Measurements from ENCODE around the gene GLI3.

Gene GLI3

DNA sequence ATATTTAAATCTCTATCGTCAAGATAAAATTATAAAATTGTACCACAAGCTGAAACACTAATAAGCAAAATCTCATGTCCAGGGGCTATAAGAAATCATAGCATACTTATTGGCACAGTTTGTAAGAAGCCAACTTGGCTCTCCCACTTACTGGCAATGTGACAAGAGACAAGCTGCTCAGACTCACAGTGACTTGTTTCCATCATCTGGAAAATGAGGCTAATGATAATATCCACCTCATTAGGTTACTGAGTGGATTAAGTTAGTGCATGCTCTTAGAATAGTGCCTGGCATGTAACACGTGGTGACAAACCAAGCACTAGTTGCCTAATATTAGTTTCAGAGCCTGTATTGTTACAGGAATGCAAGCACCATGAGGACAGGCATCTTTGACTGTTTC, 234.4 kb downstream of the GLI3 start:
- DNase-seq (ENCODE audit: low read depth, low spot score) = no peak

DNA sequence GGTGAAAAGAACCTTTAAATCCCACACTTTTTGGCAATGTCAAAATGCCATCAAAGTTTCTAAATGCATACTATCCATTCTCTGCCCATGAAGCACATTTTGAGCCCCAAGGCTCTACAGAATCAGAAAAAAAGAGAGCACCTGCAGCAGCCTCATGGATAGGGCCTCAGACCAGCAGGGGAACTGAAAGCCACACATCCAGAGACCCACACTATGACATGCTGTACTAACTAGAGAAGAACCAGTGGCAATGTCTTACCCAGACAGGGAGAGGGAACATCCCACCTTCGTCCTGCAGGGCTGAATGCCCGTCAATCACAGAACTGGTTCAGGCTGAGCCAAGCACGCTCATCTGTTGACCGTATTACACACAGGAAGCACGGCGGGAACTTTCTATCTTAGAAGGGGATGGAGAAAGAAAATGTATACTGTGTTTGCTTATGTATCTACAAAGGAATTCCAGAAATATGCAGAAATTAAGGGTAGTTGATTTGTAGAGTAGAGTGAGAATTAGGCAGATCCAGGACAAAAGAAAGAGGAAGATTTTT, 237.2 kb downstream of the GLI3 start:
- DNase-seq (ENCODE audit: low read depth, low spot score) = no peak

GRCh38 chr7:41998041-41998440, 239.0 kb downstream of the GLI3 start:
- no peak for DNase-seq (ENCODE audit: low read depth, low spot score)

- no peak for DNase-seq (ENCODE audit: low read depth, low spot score)
Observed at GRCh38 chr7:41997151-41997550, 239.9 kb downstream of the GLI3 start.

DNA sequence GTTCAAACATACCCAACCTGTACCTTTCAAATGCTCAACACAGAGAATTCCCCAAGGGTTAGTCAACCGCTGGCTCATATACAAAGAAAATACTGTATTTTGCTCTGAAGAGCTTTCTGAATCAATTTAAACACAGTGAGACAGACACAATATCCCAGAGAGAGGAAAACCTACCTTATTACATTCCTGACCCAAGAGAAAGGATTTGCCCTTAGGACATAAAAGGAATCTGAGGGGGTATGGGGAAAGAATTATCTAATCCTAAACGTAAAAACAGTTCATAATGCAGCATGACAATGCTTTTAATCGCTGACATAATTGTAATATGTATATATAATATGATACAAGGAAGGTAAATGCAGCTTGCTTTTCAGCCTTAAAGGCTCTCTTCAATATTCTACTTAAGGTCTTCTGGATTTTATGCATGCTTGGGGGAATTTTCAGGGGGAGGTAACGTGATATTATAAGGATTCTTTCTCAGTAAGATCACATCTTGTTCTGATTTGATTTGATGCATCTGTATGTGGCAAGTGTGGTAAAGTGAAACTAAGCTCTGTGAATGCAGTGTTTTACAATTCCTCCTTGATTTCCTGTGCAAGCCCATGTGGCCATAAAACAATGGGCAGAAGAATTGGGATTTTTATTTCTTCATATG, 240.5 kb downstream of the GLI3 start:
- DNase-seq (ENCODE audit: low read depth, low spot score) = no peak

- DNase-seq (ENCODE audit: low read depth, low spot score) = no peak
Observed at GRCh38 chr7:41995632-41996271, 241.3 kb downstream of the GLI3 start.

GRCh38 chr7:41994746-41995110, 242.3 kb downstream of the GLI3 start:
- DNase-seq (ENCODE audit: low read depth, low spot score) = no peak

GRCh38 chr7:41994036-41994745, 242.8 kb downstream of the GLI3 start:
- DNase-seq (ENCODE audit: low read depth, low spot score) = no peak

- DNase-seq (ENCODE audit: low read depth, low spot score) = no peak
Observed at GRCh38 chr7:41992881-41993867, 243.8 kb downstream of the GLI3 start.

- no peak for DNase-seq (ENCODE audit: low read depth, low spot score)
Observed at GRCh38 chr7:41984888-41985287, 252.1 kb downstream of the GLI3 start.

DNA sequence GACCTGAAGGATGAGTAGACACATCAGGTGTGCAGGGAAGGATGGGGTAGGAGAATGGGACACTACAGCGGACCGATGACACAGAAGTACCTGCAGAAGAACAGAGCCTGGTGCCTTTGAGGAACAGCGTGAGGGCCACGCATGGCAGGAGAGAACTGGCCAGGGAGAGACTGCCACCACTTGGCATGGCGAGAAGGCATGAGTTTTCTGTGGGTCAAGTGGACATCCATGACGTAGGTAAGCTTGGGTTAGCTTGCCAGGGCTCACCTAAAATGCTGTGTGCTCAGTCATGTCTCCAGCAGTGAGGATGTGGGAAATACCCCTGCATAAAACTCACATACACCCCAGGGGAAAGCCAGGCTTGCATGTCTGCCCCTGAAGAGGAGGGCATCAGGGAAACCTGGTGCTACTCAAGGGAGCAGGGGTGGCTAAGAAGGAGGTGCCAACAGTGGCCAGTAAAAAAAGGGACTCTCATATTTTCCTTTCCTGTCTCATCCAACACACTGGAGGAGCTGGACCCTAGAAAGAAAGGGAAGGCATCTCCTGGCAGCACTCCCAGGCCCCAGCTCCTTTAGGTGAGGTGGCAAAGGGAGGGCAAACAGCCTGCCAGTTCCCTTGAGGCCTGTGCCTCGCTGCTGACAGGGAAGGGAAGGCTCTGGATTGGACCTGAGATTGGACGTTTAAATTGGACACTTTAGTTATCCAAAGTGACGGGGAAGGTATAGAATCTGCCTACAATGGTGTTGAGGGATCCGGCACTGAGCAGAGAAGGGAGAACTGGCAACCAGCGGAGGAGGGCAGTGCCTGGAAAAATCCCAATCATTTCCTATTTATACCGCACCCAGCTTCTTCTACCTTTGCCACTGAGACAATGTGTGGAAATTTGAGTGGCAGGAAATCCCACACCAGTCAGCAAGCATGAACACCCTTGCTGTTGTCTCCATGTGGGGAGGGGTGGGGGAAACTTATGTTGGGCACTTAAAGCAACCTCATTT, 255.7 kb downstream of the GLI3 start:
- no peak for DNase-seq (ENCODE audit: low read depth, low spot score)

- DNase-seq (ENCODE audit: low read depth, low spot score) = no peak
Observed at GRCh38 chr7:41979834-41980307, 257.1 kb downstream of the GLI3 start.

DNA sequence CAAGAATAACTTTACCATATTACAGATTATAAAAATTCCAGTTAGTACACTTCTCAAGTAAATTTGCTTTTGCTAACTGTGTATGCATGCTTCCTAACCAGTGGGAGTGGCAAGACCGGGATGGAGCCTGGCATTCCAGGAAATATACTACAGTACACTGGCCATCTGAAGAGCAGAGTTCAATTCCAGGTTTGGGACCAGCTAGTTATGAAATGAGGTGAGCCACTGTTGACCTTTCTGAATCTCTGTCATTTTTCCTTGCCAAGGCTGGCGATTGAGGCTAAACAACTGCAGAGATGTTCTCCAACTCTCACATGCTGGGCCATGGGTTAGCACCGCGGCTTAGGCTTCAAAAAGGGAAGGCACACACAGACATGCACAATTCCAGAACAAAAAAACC, 258.2 kb downstream of the GLI3 start:
- DNase-seq (ENCODE audit: low read depth, low spot score) = no peak

DNA sequence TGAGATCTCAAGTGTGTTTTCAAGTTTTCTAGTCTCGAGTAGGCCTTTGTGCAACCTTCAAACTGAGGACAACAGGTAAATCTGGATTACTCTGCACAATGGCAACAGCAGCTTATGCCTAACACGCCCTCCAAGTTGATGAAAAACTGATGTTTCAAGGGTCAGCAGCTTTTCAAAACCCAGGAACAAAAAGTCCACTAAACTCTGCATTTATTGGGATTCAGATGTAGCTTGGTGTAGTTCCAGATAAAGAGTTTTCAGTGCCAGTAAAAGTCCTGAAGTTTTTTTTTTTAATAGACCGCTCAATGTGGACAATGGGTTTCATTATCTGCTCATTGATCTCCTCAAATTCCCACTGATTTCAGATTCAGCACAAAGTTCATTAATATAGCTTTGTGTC, 259.3 kb downstream of the GLI3 start:
- DNase-seq (ENCODE audit: low read depth, low spot score) = no peak

DNA sequence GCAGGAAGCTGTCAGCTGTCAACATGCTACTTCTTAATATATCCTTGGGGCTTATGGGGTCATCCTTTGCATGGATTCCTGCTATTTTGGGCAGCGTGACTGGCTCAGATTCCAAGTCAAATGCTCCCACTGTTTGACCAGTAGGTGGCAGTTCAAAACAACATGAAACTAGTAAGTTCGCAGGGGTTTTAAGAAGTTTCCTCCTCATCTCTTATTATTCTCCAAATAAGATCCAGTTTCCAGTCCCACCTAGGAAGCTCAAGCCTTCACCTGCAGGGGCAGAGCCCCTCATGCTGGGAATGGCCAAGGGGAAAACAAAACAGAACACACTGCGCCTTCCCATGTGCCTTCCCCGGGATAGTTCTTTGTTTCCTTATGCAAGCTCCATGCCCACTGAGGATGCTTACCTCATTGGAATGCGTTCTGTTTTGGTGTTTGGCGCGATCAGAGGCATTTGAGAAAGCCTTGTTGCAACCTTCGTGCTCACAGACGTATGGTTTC, 259.8 kb downstream of the GLI3 start:
- peak; percentile 55 for DNase-seq (ENCODE audit: low read depth, low spot score)

DNA sequence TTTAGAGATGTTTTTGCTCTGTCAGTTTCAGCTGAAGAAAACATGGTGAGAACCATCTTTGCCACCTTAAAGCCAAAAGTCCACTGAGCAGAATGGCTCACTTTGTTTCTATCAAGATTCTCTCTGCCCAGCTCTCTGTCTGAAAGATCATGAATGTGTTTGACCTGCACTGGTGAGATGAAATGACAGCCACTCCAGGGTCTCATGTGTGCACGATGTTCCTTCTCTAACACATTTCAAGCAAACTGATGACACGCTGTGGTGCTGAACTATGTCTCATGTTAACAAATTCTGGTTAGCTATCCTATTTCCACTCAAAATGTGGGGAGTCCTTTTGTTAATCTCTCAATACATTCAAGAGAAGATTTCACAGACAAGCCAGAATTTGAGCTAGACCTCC, 260.6 kb downstream of the GLI3 start:
- no peak for DNase-seq (ENCODE audit: low read depth, low spot score)

GRCh38 chr7:41975849-41976248, 261.2 kb downstream of the GLI3 start:
- no peak for DNase-seq (ENCODE audit: low read depth, low spot score)

DNA sequence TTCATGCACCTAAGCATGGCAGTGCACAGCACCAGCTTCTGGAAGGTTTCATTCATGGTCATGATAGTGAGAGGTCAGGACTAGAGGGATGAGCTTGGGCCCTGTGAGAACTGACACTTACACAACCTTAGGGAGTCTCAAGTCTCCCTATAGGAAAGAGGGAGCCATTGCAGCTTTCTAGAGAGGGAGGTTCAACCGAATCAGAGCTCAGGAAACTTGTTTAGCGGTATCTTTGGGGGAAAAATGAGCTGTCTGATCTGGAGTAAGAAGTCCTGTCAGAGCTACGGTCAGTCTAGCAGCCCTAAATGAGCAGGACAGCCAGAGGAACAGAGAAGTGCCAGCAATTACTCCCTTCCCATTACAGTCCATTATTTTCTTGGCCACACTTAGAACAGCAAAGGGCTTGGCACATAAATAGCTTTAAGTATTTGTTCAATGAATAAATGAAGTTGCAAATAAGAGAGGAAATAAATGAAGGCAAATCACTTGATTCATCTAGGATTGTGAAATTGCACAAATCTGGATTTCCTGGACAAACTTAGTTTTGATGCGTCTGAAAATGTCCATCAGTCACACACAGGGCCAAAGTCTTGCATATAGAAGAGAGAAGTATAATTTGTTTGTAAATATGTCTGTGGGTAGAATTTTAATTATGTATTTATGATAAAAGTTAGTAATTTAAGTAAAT, 262.0 kb downstream of the GLI3 start:
- no peak for DNase-seq (ENCODE audit: low read depth, low spot score)

- DNase-seq (ENCODE audit: low read depth, low spot score) = no peak
Observed at GRCh38 chr7:41973202-41973730, 263.7 kb downstream of the GLI3 start.

Data from smooth muscle cell of the brain vasculature (primary cell).